B cell (primary cell): ENCODE measurements around the gene PELI2. TPM values are rescaled to one million over a fixed set of nuclear protein-coding genes. Genes with fewer than 3 reads are reported as not detected.

ENCODE experiments used
- ATAC-seq: fragments of 200-7000 bp; cut with Tn5 transposase; one replicate; pipeline ENCODE4 v1.10.0; 2021; ENCODE audit warnings: low read depth, mild to moderate bottlenecking, moderate number of reproducible peaks, moderate library complexity
- CTCF ChIA-PET: fragments of 350-600 bp; sonication (Branson Sonifier 250); formaldehyde crosslinking; loops from one replicate; lab custom pipeline; 2021; ENCODE audit warnings: antibody characterized with exemption, inconsistent platforms; lab: Charles Lee
- POLR2A ChIA-PET: fragments of 350-600 bp; sonication (Branson Sonifier 250); formaldehyde crosslinking; loops from one replicate; lab custom pipeline; 2021; ENCODE audit warnings: antibody characterized with exemption; lab: Charles Lee
- DNase-seq: peaks from one replicate; pipeline ENCODE4 v3.0.0; 2013
- H2AFZ ChIP-seq: 2 replicates; pipeline ENCODE4 v1.6.1; 2012; ENCODE audit warnings: mild to moderate bottlenecking, low read depth, low read length; ENCODE audit not compliant: insufficient read depth, poor library complexity, severe bottlenecking
- H3K27ac ChIP-seq, 2 donors: 1 replicate in 1 of 2; 2 replicates in 1 of 2; pipeline ENCODE4 v1.5.1; 2012 to 2013; ENCODE audit warnings: low read length in 2 of 2, mild to moderate bottlenecking in 2 of 2, moderate library complexity in 1 of 2
- H3K27me3 ChIP-seq, 4 experiments: fragments of 200-600 bp in 1 of 4; sonication (generic) in 1 of 4; replicated peaks in 1 of 4; 1 replicate in 2 of 4; 2 replicates in 2 of 4; pipeline versions ENCODE4 v1.6.1 to v1.7.0; 2013 to 2016; ENCODE audit warnings: low read length in 3 of 4, mild to moderate bottlenecking in 2 of 4, mixed read lengths in 1 of 4, moderate library complexity in 1 of 4; ENCODE audit not compliant: insufficient read depth in 4 of 4, control insufficient read depth in 3 of 4; ENCODE audit errors: control extremely low read depth in 1 of 4
- H3K36me3 ChIP-seq, 2 experiments: replicated peaks in 1 of 2; 1 replicate in 1 of 2; 2 replicates in 1 of 2; pipeline versions ENCODE4 v1.6.1 to v1.7.1; 2013; ENCODE audit warnings: low read length in 1 of 2; ENCODE audit not compliant: insufficient read depth in 2 of 2, control insufficient read depth in 1 of 2; ENCODE audit errors: control extremely low read depth in 1 of 2, extremely low read depth in 1 of 2
- H3K4me1 ChIP-seq, 2 donors: fragments of 200-600 bp in 1 of 2; sonication (generic) in 1 of 2; 1 replicate in 1 of 2; 2 replicates in 1 of 2; pipeline versions ENCODE4 v1.5.1 to v1.6.1; 2013 to 2017; ENCODE audit warnings: low read length in 2 of 2; ENCODE audit not compliant: control insufficient read depth in 2 of 2, insufficient read depth in 2 of 2
- H3K4me2 ChIP-seq: replicated peaks from 2 replicates; pipeline ENCODE3; 2012; ENCODE audit warnings: mild to moderate bottlenecking, low read depth, low read length; ENCODE audit not compliant: poor library complexity, severe bottlenecking
- H3K4me3 ChIP-seq, 5 experiments: fragments of 200-600 bp in 1 of 5; sonication (generic) in 1 of 5; 1 replicate in 3 of 5; 2 replicates in 2 of 5; pipeline versions ENCODE4 v1.5.1 to v1.7.0; 2011 to 2016; ENCODE audit warnings: low read length in 4 of 5, mild to moderate bottlenecking in 4 of 5, low read depth in 2 of 5, control low read depth in 1 of 5, moderate library complexity in 1 of 5; ENCODE audit not compliant: insufficient read depth in 1 of 5; ENCODE audit errors: control extremely low read depth in 1 of 5, extremely low read depth in 1 of 5
- H3K79me2 ChIP-seq: fragments of 200-600 bp; sonication (generic); one replicate; pipeline ENCODE4 v1.6.0; 2016; ENCODE audit warnings: low read length; ENCODE audit not compliant: control insufficient read depth, insufficient read depth
- H3K9ac ChIP-seq: fragments of 200-600 bp; sonication (generic); 2 replicates; pipeline ENCODE4 v1.6.1; 2017; ENCODE audit warnings: mild to moderate bottlenecking, low read length, moderate library complexity
- H3K9me3 ChIP-seq, 3 donors: one replicate each; pipeline versions ENCODE4 v1.6.1 to v1.7.1; 2013; ENCODE audit warnings: low read length in 2 of 3; ENCODE audit not compliant: control insufficient read depth in 2 of 3, insufficient read depth in 1 of 3; ENCODE audit errors: control extremely low read depth in 1 of 3
- H4K20me1 ChIP-seq: 2 replicates; pipeline ENCODE4 v1.6.0; 2012; ENCODE audit warnings: mild to moderate bottlenecking, low read length; ENCODE audit not compliant: insufficient read depth, control insufficient read depth, poor library complexity, severe bottlenecking
- H3K27ac Mint-ChIP-seq: one replicate; pipeline ENCODE4 v1.8.0; 2021; ENCODE audit warnings: mixed read lengths
- H3K27me3 Mint-ChIP-seq: one replicate; pipeline ENCODE4 v1.8.0; 2021; ENCODE audit warnings: mixed read lengths
- H3K4me1 Mint-ChIP-seq: one replicate; pipeline ENCODE4 v1.8.0; 2021; ENCODE audit warnings: mixed read lengths
- H3K4me3 Mint-ChIP-seq: one replicate; pipeline ENCODE4 v1.8.0; 2021; ENCODE audit warnings: mixed read lengths
- H3K9me3 Mint-ChIP-seq: one replicate; pipeline ENCODE4 v1.8.0; 2022; ENCODE audit warnings: mixed read lengths; ENCODE audit not compliant: insufficient read depth
- CTCF ChIP-seq: fragments of 200-600 bp; IDR thresholded peaks from one replicate; pipeline ENCODE4 v1.8.0; 2022; ENCODE audit warnings: antibody characterized with exemption, mild to moderate bottlenecking
- EZH2 ChIP-seq: IDR thresholded peaks from 2 replicates; pipeline ENCODE4 v1.6.1; 2012; ENCODE audit warnings: borderline replicate concordance, low read depth, mild to moderate bottlenecking, moderate library complexity, low read length; ENCODE audit not compliant: insufficient read depth, poor library complexity, severe bottlenecking
- WGBS: methylation state at CpG from one replicate; pipeline ENCODE4 v1.1.5; 2013; ENCODE audit warnings: missing lambda C conversion rate; ENCODE audit not compliant: insufficient coverage; 5-methylcytosine and 5-hydroxymethylcytosine counted together
- intact Hi-C: fragments of 100-400 bp; cut with micrococcal nuclease; formaldehyde crosslinking; loops from one replicate; pipeline ENCODE4 v1.10.0; 2022
- polyA plus RNA-seq: library from polyadenylated mRNA; depleted of rRNA; stranded (reverse); fragments of >200 nt; gene quantifications from 2 replicates; pipeline ENCODE4 v1.2.3, GENCODE V29; 2012
- total RNA-seq, 2 donors: library from RNA; stranded (reverse); fragments of 120-200 nt in 1 of 2; gene quantifications; 1 replicate in 1 of 2; 2 replicates in 1 of 2; pipeline versions ENCODE4 v1.2.3 to v1.2.4, GENCODE V29; 2013 to 2022

PELI2 gene
- total and polyA plus RNA-seq, 2 donors (not counting 1 experiment from before 2014, with no cell fraction given), result 5.7 to 13.4 TPM

- intact Hi-C loops, result loop anchor here (5.0 kb wide), 1 partner anchor 83 kb away; the partner anchor contains the start of gene PELI2
- H3K27me3 ChIP-seq, result no peaks in the 10 kb centered on the region
- DNase-seq (no peak), ATAC-seq (no peak)
- no peak overlapping the region for H3K27ac ChIP-seq
- H2AFZ ChIP-seq, result no peak overlapping the region
- peaks cover 31% of the 10 kb centered on the region for H3K79me2 ChIP-seq
- Mint-ChIP-seq H3K27ac (no peak overlapping the region), H3K27me3 (no peaks in the 10 kb centered on the region), H3K4me3 (no peak overlapping the region), H3K9me3 (no peaks in the 10 kb centered on the region), H3K4me1 (peaks cover 12% of the 10 kb centered on the region)
- CTCF ChIA-PET, result no interaction called here
- WGBS, result no CpG with 5 or more reads among the region's 7 CpGs
- no peaks in the 10 kb centered on the region for H3K36me3 ChIP-seq
- TF ChIP-seq CTCF, result no peak
- TF ChIP-seq EZH2, result no peak
- no peaks in the 10 kb centered on the region for H4K20me1 ChIP-seq
- no peak overlapping the region for H3K4me2 ChIP-seq
- no peak overlapping the region for H3K9ac ChIP-seq
- no peak overlapping the region for H3K4me3 ChIP-seq
- H3K4me1 ChIP-seq, result peaks cover 13% of the 10 kb centered on the region in 2 donors
- no peaks in the 10 kb centered on the region for H3K9me3 ChIP-seq
- POLR2A ChIA-PET, result no interaction called here
These were observed 81.9 kb downstream of the PELI2 start for GRCh38 chr14:56199982-56200577.

GRCh38 chr14:56202256-56202655 lies 84.0 kb downstream of the PELI2 start:
- H3K4me3 ChIP-seq, result no peak overlapping the region
- peaks cover 0 to 4% of the 10 kb centered on the region in 2 donors for H3K4me1 ChIP-seq
- no peak for TF ChIP-seq EZH2
- no peak for TF ChIP-seq CTCF
- H3K27ac Mint-ChIP-seq, result no peak overlapping the region
- no peaks in the 10 kb centered on the region for H3K36me3 ChIP-seq
- 78% methylated on average over 1 of the region's 2 CpGs for WGBS
- H3K27me3 ChIP-seq, result no peaks in the 10 kb centered on the region
- H3K9me3 Mint-ChIP-seq, result no peaks in the 10 kb centered on the region
- DNase-seq (no peak), ATAC-seq (no peak)
- no peak overlapping the region for H3K9ac ChIP-seq
- peaks cover 36% of the 10 kb centered on the region for H3K79me2 ChIP-seq
- H3K4me3 Mint-ChIP-seq, result no peak overlapping the region
- no peaks in the 10 kb centered on the region for H4K20me1 ChIP-seq
- H3K27ac ChIP-seq, result no peak overlapping the region
- no peaks in the 10 kb centered on the region for H3K9me3 ChIP-seq
- ChIA-PET POLR2A (no interaction called here), CTCF (no interaction called here)
- intact Hi-C loops, result no loop called here
- H3K27me3 Mint-ChIP-seq, result no peaks in the 10 kb centered on the region
- no peak overlapping the region for H2AFZ ChIP-seq
- no peak overlapping the region for H3K4me2 ChIP-seq
- no peaks in the 10 kb centered on the region for H3K4me1 Mint-ChIP-seq
